Measurements from ENCODE around the gene CCDC141.

The CCDC141 gene

DNA sequence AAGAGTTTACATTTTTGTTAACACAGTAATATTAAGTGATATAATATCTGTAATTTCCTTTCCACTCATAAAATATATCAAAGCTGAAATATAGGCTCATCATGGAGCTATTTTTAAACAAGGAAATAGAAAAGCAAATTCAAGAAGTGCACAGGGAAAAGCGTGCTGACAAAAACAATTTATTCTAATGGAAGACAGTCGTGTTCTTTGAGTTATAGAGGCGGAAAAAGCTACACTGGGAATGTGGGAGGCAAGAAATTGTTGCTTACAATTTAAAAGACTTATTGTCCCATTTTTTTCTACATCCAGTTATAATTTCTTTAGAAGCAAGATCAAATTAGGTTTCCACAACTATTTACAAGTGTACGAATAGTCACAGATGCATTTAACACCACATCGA lies 239.5 kb downstream of the CCDC141 start:
- no peak overlapping the region for H2AFZ ChIP-seq (ENCODE audit: low read depth, low read length)
- H3K4me2 ChIP-seq (ENCODE audit: insufficient read depth, low read length) = no peak overlapping the region
- no peaks in the 10 kb centered on the region for H3K27me3 ChIP-seq (ENCODE audit: insufficient read depth, low read length, poor library complexity)
- no peak overlapping the region for H3K9ac ChIP-seq (ENCODE audit: low read depth, low read length)
- H3K4me1 ChIP-seq (ENCODE audit: insufficient read depth, low read length) = no peaks in the 10 kb centered on the region
- H3K9me3 ChIP-seq (ENCODE audit: insufficient read depth, low read length, severe bottlenecking) = no peaks in the 10 kb centered on the region
- TF ChIP-seq, protein P1, sequence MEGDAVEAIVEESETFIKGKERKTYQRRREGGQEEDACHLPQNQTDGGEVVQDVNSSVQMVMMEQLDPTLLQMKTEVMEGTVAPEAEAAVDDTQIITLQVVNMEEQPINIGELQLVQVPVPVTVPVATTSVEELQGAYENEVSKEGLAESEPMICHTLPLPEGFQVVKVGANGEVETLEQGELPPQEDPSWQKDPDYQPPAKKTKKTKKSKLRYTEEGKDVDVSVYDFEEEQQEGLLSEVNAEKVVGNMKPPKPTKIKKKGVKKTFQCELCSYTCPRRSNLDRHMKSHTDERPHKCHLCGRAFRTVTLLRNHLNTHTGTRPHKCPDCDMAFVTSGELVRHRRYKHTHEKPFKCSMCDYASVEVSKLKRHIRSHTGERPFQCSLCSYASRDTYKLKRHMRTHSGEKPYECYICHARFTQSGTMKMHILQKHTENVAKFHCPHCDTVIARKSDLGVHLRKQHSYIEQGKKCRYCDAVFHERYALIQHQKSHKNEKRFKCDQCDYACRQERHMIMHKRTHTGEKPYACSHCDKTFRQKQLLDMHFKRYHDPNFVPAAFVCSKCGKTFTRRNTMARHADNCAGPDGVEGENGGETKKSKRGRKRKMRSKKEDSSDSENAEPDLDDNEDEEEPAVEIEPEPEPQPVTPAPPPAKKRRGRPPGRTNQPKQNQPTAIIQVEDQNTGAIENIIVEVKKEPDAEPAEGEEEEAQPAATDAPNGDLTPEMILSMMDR (IDR thresholded peaks at IDR 0.05; ENCODE audit: borderline replicate concordance, extremely low read depth, low read length, poor library complexity, severe bottlenecking) = no peak
- no peak for TF ChIP-seq EZH2 (IDR thresholded peaks at IDR 0.05; ENCODE audit: borderline replicate concordance, low read depth, low read length, severe bottlenecking)
- no peaks in the 10 kb centered on the region for H4K20me1 ChIP-seq (ENCODE audit: insufficient read depth, low read length)
- ATAC-seq (ENCODE audit: insufficient read depth, low read depth) = no peak
- no peak overlapping the region for H3K4me3 ChIP-seq (ENCODE audit: low read depth in 1 of 2, low read length in 2 of 2)
- H3K36me3 ChIP-seq (ENCODE audit: insufficient read depth, low read length) = no peaks in the 10 kb centered on the region
- no peak for DNase-seq
- H3K79me2 ChIP-seq (ENCODE audit: insufficient read depth, low read length) = no peaks in the 10 kb centered on the region
- no peak overlapping the region for H3K27ac ChIP-seq (ENCODE audit: low read length)

DNA sequence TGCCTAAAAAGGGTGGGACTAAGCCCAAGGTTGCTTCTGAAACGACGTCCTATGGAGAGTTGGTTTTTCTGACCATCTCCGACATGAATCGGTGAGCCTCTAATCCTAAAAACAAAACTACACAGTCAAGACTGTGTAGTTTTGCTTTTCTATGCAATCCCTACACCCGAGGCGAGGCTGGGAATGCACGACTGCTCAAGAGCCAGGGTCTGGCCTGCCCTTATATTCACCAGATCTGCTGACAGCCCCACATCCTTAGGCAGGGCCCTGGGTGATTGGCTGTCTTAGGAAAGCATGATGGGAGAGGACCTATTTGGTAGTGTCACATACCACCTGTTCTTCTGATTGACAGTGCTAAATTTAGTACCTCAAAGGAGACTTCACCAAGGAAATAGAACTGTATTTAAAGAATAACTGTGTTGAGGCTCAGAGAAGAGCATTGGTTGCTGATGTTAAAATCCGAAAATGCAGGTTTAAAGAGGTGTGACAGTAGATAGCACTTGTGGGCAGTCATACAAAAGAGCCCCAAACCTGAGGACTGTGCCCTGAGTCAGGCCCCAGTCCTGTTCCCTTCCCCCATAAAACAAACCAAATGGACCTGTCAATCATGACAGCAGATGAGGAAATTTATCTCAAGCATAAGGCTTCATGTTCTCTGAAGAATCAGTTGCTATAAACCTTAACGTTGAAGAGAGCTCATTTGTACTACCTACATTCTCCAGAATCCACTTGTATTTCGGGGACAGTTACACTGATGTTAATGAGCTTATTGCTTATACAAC lies 242.5 kb downstream of the CCDC141 start, which contains the start of gene TTN:
Gene TTN, minus strand, starts transcription at position 197 of the 782 bp plus-strand sequence. CDS start 2,781 bp downstream, outside the sequence.
- Histone ChIP-seq H2AFZ (ENCODE audit: low read depth, low read length) (no peak within 1 kb of the TSS), H3K9me3 (ENCODE audit: insufficient read depth, low read length, severe bottlenecking) (no peaks in the 10 kb centered on the region), H3K9ac (ENCODE audit: low read depth, low read length) (no peak within 1 kb of the TSS), H3K4me1 (ENCODE audit: insufficient read depth, low read length) (no peaks in the 10 kb centered on the region), H3K27ac (ENCODE audit: low read length) (no peak within 1 kb of the TSS), H3K27me3 (ENCODE audit: insufficient read depth, low read length, poor library complexity) (no peaks in the 10 kb centered on the region), H4K20me1 (ENCODE audit: insufficient read depth, low read length) (no peaks in the 10 kb centered on the region), H3K36me3 (ENCODE audit: insufficient read depth, low read length) (no peaks in the 10 kb centered on the region), H3K4me3 (ENCODE audit: low read depth in 1 of 2, low read length in 2 of 2) (no peak within 1 kb of the TSS), H3K4me2 (ENCODE audit: insufficient read depth, low read length) (no peak within 1 kb of the TSS), H3K79me2 (ENCODE audit: insufficient read depth, low read length) (no peaks in the 10 kb centered on the region)
- TF ChIP-seq EZH2 (IDR thresholded peaks at IDR 0.05; ENCODE audit: borderline replicate concordance, low read depth, low read length, severe bottlenecking) = no peak
- TF ChIP-seq, protein P1 (IDR thresholded peaks at IDR 0.05; ENCODE audit: borderline replicate concordance, extremely low read depth, low read length, poor library complexity, severe bottlenecking) = no peak
- ATAC-seq (ENCODE audit: insufficient read depth, low read depth) (no peak), DNase-seq (no peak)

- TF ChIP-seq, protein P1 (IDR thresholded peaks at IDR 0.05; ENCODE audit: borderline replicate concordance, extremely low read depth, low read length, poor library complexity, severe bottlenecking) = no peak
- TF ChIP-seq EZH2 (IDR thresholded peaks at IDR 0.05; ENCODE audit: borderline replicate concordance, low read depth, low read length, severe bottlenecking) = no peak
- ATAC-seq (ENCODE audit: insufficient read depth, low read depth) (no peak), DNase-seq (no peak)
- Histone ChIP-seq H3K27ac (ENCODE audit: low read length) (no peak overlapping the region), H3K9me3 (ENCODE audit: insufficient read depth, low read length, severe bottlenecking) (no peaks in the 10 kb centered on the region), H3K27me3 (ENCODE audit: insufficient read depth, low read length, poor library complexity) (no peaks in the 10 kb centered on the region), H3K79me2 (ENCODE audit: insufficient read depth, low read length) (no peaks in the 10 kb centered on the region), H3K4me3 (ENCODE audit: low read depth in 1 of 2, low read length in 2 of 2) (no peak overlapping the region), H3K4me1 (ENCODE audit: insufficient read depth, low read length) (no peaks in the 10 kb centered on the region), H2AFZ (ENCODE audit: low read depth, low read length) (no peak overlapping the region), H3K9ac (ENCODE audit: low read depth, low read length) (no peak overlapping the region), H4K20me1 (ENCODE audit: insufficient read depth, low read length) (no peaks in the 10 kb centered on the region), H3K36me3 (ENCODE audit: insufficient read depth, low read length) (no peaks in the 10 kb centered on the region), H3K4me2 (ENCODE audit: insufficient read depth, low read length) (no peak overlapping the region)
Measured at GRCh38 chr2:178806543-178806942, 243.4 kb downstream of the CCDC141 start.
